ENCODE results near the gene PFKL. TPM values are rescaled to one million over a fixed set of nuclear protein-coding genes. Genes with fewer than 3 reads are reported as not detected.

PFKL gene
- total RNA-seq, 1 donor from 2014 or later: 101 TPM

GRCh38 chr21:44286716-44287632 lies 12.9 kb upstream of the PFKL start:
- ATAC-seq (no peak), DNase-seq (no peak)
- Histone ChIP-seq H3K9me3 (no peaks in the 10 kb centered on the region), H3K4me1 (no peaks in the 10 kb centered on the region), H3K27ac (no peak overlapping the region), H3K36me3 (no peaks in the 10 kb centered on the region), H3K4me3 (no peak overlapping the region), H3K27me3 (peaks cover 19% of the 10 kb centered on the region)
- intact Hi-C loops (cut with DNase I): no loop called here
- TF ChIP-seq, protein P1, sequence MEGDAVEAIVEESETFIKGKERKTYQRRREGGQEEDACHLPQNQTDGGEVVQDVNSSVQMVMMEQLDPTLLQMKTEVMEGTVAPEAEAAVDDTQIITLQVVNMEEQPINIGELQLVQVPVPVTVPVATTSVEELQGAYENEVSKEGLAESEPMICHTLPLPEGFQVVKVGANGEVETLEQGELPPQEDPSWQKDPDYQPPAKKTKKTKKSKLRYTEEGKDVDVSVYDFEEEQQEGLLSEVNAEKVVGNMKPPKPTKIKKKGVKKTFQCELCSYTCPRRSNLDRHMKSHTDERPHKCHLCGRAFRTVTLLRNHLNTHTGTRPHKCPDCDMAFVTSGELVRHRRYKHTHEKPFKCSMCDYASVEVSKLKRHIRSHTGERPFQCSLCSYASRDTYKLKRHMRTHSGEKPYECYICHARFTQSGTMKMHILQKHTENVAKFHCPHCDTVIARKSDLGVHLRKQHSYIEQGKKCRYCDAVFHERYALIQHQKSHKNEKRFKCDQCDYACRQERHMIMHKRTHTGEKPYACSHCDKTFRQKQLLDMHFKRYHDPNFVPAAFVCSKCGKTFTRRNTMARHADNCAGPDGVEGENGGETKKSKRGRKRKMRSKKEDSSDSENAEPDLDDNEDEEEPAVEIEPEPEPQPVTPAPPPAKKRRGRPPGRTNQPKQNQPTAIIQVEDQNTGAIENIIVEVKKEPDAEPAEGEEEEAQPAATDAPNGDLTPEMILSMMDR (IDR thresholded peaks at IDR 0.05): no peak

GRCh38 chr21:44288251-44289110 lies 11.4 kb upstream of the PFKL start:
- peaks cover 19% of the 10 kb centered on the region for H3K27me3 ChIP-seq

DNA sequence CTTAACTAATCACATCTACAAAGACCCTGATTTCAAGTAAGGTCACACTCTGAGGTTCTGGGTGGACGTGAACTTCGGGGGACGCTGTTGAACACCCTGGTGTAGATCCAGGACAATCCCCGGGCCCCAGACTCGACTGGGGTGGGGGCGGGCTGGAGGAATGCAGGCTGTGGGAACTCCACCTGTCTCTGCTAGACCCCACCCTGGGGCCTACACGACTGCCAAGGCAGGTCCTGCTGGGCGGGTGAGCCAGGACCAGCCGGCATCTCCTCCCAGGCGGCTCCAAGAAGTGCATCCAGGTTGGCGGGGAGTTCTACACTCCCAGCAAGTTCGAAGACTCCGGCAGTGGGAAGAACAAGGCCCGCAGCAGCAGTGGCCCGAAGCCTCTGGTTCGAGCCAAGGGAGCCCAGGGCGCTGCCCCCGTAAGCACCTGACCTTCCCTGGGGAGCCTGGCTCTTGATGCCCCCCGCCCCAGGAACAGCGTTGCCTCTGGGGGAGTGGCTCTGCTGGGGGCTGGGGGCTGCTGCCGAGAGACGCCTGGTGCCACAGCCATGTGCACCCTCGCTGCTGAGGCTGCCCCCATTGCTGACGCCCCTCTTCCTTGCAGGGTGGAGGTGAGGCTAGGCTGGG lies 10.4 kb upstream of the PFKL start:
- Histone ChIP-seq H3K27me3 (peaks cover 19% of the 10 kb centered on the region), H3K27ac (no peak overlapping the region), H3K36me3 (no peaks in the 10 kb centered on the region), H3K9me3 (no peaks in the 10 kb centered on the region), H3K4me1 (no peaks in the 10 kb centered on the region), H3K4me3 (no peak overlapping the region)
- ATAC-seq (no peak), DNase-seq (no peak)
- intact Hi-C loops (cut with DNase I): no loop called here
- TF ChIP-seq, protein P1 (IDR thresholded peaks at IDR 0.05): no peak

More at GRCh38 chr21:44288251-44289110, 11.4 kb upstream of the PFKL start:
- Histone ChIP-seq H3K9me3 (no peaks in the 10 kb centered on the region), H3K27ac (no peak overlapping the region), H3K4me3 (no peak overlapping the region), H3K4me1 (no peaks in the 10 kb centered on the region), H3K36me3 (no peaks in the 10 kb centered on the region)
- TF ChIP-seq, protein P1 (IDR thresholded peaks at IDR 0.05): no peak
- intact Hi-C loops (cut with DNase I): no loop called here
- no peak for ATAC-seq
- no peak for DNase-seq

GRCh38 chr21:44290327-44291077 lies 9.4 kb upstream of the PFKL start:
- Histone ChIP-seq H3K27ac (no peak overlapping the region), H3K27me3 (peaks cover 19% of the 10 kb centered on the region), H3K4me1 (peaks cover 5% of the 10 kb centered on the region), H3K36me3 (no peaks in the 10 kb centered on the region), H3K9me3 (no peaks in the 10 kb centered on the region), H3K4me3 (no peak overlapping the region)
- intact Hi-C loops (cut with DNase I): no loop called here
- ATAC-seq (no peak), DNase-seq (no peak)
- TF ChIP-seq, protein P1 (IDR thresholded peaks at IDR 0.05): no peak

All from upper lobe of right lung (tissue), 1 donor.